H9 (cell line): ENCODE data around the gene ETFBKMT. TPM values are rescaled to one million over a fixed set of nuclear protein-coding genes. Genes with fewer than 3 reads are reported as not detected.

Source experiments
- DNase-seq: peaks from one replicate; pipeline ENCODE4 v3.0.0-alpha.2; 2017
- H2AFZ ChIP-seq: one replicate; pipeline ENCODE4 v1.6.1; 2013; ENCODE audit warnings: mild to moderate bottlenecking, low read length, control low read depth, moderate library complexity
- H2AK5ac ChIP-seq: 2 replicates; pipeline ENCODE4 v1.6.1; 2013; ENCODE audit warnings: low read length, control low read depth, mixed read lengths; ENCODE audit not compliant: insufficient read length
- H2BK120ac ChIP-seq: one replicate; pipeline ENCODE4 v1.6.1; 2013; ENCODE audit warnings: low read depth, mild to moderate bottlenecking, low read length, control low read depth, inconsistent platforms; ENCODE audit not compliant: poor library complexity, severe bottlenecking
- H2BK12ac ChIP-seq: 2 replicates; pipeline ENCODE4 v1.6.1; 2013; ENCODE audit warnings: low read length, control low read depth, mixed read lengths, low read depth; ENCODE audit not compliant: insufficient read length
- H2BK15ac ChIP-seq: 2 replicates; pipeline ENCODE4 v1.6.1; 2013; ENCODE audit warnings: low read depth, low read length, control low read depth
- H2BK20ac ChIP-seq: one replicate; pipeline ENCODE4 v1.6.1; 2013; ENCODE audit warnings: low read depth, mild to moderate bottlenecking, low read length, control low read depth, inconsistent platforms; ENCODE audit not compliant: poor library complexity, severe bottlenecking
- H2BK5ac ChIP-seq: 2 replicates; pipeline ENCODE4 v1.6.1; 2013; ENCODE audit warnings: low read length, control low read depth, mixed read lengths; ENCODE audit not compliant: insufficient read length
- H3K14ac ChIP-seq: 2 replicates; pipeline ENCODE4 v1.6.1; 2013; ENCODE audit warnings: low read length, control low read depth; ENCODE audit not compliant: insufficient read depth
- H3K18ac ChIP-seq: 2 replicates; pipeline ENCODE4 v1.6.1; 2013; ENCODE audit warnings: low read depth, mild to moderate bottlenecking, mixed read lengths, low read length, control low read depth; ENCODE audit not compliant: insufficient read length
- H3K23ac ChIP-seq: 2 replicates; pipeline ENCODE4 v1.6.1; 2013; ENCODE audit warnings: low read length, control low read depth, mixed read lengths, low read depth; ENCODE audit not compliant: insufficient read length
- H3K23me2 ChIP-seq: 2 replicates; pipeline ENCODE4 v1.6.1; 2013; ENCODE audit warnings: low read depth, mild to moderate bottlenecking, mixed read lengths, low read length, control low read depth; ENCODE audit not compliant: insufficient read length, poor library complexity, severe bottlenecking
- H3K27ac ChIP-seq: 2 replicates; pipeline ENCODE4 v1.5.1; 2013; ENCODE audit warnings: low read length, control low read depth, mixed read lengths, low read depth; ENCODE audit not compliant: insufficient read length
- H3K27me3 ChIP-seq: 2 replicates; pipeline ENCODE4 v1.6.1; 2013; ENCODE audit warnings: low read length, control low read depth, inconsistent platforms; ENCODE audit not compliant: insufficient read depth
- H3K4ac ChIP-seq: 2 replicates; pipeline ENCODE4 v1.6.1; 2013; ENCODE audit warnings: low read depth, mild to moderate bottlenecking, control low read depth, inconsistent platforms, low read length, moderate library complexity
- H3K4me1 ChIP-seq: 2 replicates; pipeline ENCODE4 v1.6.1; 2013; ENCODE audit warnings: low read length, control low read depth, inconsistent platforms; ENCODE audit not compliant: insufficient read depth
- H3K4me2 ChIP-seq: 2 replicates; pipeline ENCODE4 v1.6.1; 2013; ENCODE audit warnings: low read length, control low read depth, mixed read lengths; ENCODE audit not compliant: insufficient read length, insufficient read depth
- H3K56ac ChIP-seq: 2 replicates; pipeline ENCODE4 v1.6.1; 2013; ENCODE audit warnings: low read depth, mild to moderate bottlenecking, mixed read lengths, low read length, control low read depth; ENCODE audit not compliant: insufficient read length
- H3K79me1 ChIP-seq: 2 replicates; pipeline ENCODE4 v1.6.1; 2013; ENCODE audit warnings: low read depth, mild to moderate bottlenecking, moderate library complexity, low read length, control low read depth, inconsistent platforms; ENCODE audit not compliant: insufficient read depth, poor library complexity, severe bottlenecking
- H3K79me2 ChIP-seq: 2 replicates; pipeline ENCODE4 v1.6.1; 2013; ENCODE audit warnings: low read length, control low read depth, inconsistent platforms; ENCODE audit not compliant: insufficient read depth
- H3K9ac ChIP-seq: 2 replicates; pipeline ENCODE4 v1.6.1; 2013; ENCODE audit warnings: low read length, control low read depth, mixed read lengths; ENCODE audit not compliant: insufficient read length; ENCODE audit errors: extremely low read depth
- H3K9me3 ChIP-seq: one replicate; pipeline ENCODE4 v1.6.1; 2013; ENCODE audit warnings: low read depth, low read length, inconsistent platforms; ENCODE audit not compliant: control insufficient read depth
- H3T11ph ChIP-seq: one replicate; pipeline ENCODE4 v1.6.1; 2013; ENCODE audit warnings: mild to moderate bottlenecking, low read length, control low read depth, inconsistent platforms
- H4K20me1 ChIP-seq: one replicate; pipeline ENCODE4 v1.6.1; 2013; ENCODE audit not compliant: control insufficient read depth, insufficient read length, insufficient read depth
- H4K5ac ChIP-seq: 2 replicates; pipeline ENCODE4 v1.6.1; 2013; ENCODE audit warnings: low read depth, mild to moderate bottlenecking, mixed read lengths, low read length, control low read depth; ENCODE audit not compliant: insufficient read length
- H4K8ac ChIP-seq: replicated peaks from 2 replicates; pipeline ENCODE4 v1.6.1; 2013; ENCODE audit warnings: low read length, control low read depth, mixed read lengths, low read depth; ENCODE audit not compliant: insufficient read length
- H4K91ac ChIP-seq: 2 replicates; pipeline ENCODE4 v1.6.1; 2013; ENCODE audit warnings: low read depth, mild to moderate bottlenecking, moderate library complexity, mixed read lengths, low read length, control low read depth; ENCODE audit not compliant: insufficient read length
- H3K27ac Mint-ChIP-seq, 3 experiments: 2 replicates in 2 of 3; 3 replicates in 1 of 3; pipeline ENCODE4 v1.8.0; 2020 to 2021; ENCODE audit warnings: mixed read lengths in 3 of 3, mild to moderate bottlenecking in 1 of 3, moderate library complexity in 1 of 3
- H3K27me3 Mint-ChIP-seq: 2 replicates; pipeline ENCODE4 v1.8.0; 2021; ENCODE audit warnings: low read depth, mild to moderate bottlenecking, moderate library complexity, mixed read lengths
- H3K36me3 Mint-ChIP-seq, 3 experiments: 2 replicates in 2 of 3; 3 replicates in 1 of 3; pipeline ENCODE4 v1.8.0; 2020 to 2021; ENCODE audit warnings: low read depth in 3 of 3, mixed read lengths in 3 of 3; ENCODE audit not compliant: insufficient read depth in 1 of 3
- H3K4me1 Mint-ChIP-seq, 2 experiments: 2 replicates each; pipeline ENCODE4 v1.8.0; 2020; ENCODE audit warnings: mixed read lengths in 2 of 2
- H3K4me3 Mint-ChIP-seq, 2 experiments: 2 replicates in 1 of 2; 3 replicates in 1 of 2; pipeline ENCODE4 v1.8.0; 2020 to 2021; ENCODE audit warnings: mild to moderate bottlenecking in 2 of 2, mixed read lengths in 2 of 2, moderate library complexity in 1 of 2
- H3K9me3 Mint-ChIP-seq, 2 experiments: 2 replicates in 1 of 2; 3 replicates in 1 of 2; pipeline ENCODE4 v1.8.0; 2020; ENCODE audit warnings: mild to moderate bottlenecking in 2 of 2, mixed read lengths in 2 of 2, moderate library complexity in 1 of 2
- WGBS: extraction: QIAGEN DNeasy Blood & Tissue Kit; methylation state at CpG from one replicate; pipeline ENCODE4 v1.1.7; 2013; ENCODE audit warnings: missing lambda C conversion rate, low lambda C conversion rate, mixed read lengths; ENCODE audit not compliant: insufficient read length; ENCODE audit errors: extremely low coverage; 5-methylcytosine and 5-hydroxymethylcytosine counted together
- total RNA-seq: library from RNA; stranded (reverse); gene quantifications from 2 replicates; pipeline ENCODE4 v1.2.1, GENCODE V29; 2021
- TF ChIP-seq, protein P1 (sequence below): fragments of 200-600 bp; sonication (generic); conservative IDR thresholded peaks from 3 replicates; pipeline ENCODE4 v1.8.0; 2021; ENCODE audit warnings: antibody characterized with exemption, mild to moderate bottlenecking

The ETFBKMT gene
- total RNA-seq, 1 experiment from 2014 or later: 0.81 TPM

DNA sequence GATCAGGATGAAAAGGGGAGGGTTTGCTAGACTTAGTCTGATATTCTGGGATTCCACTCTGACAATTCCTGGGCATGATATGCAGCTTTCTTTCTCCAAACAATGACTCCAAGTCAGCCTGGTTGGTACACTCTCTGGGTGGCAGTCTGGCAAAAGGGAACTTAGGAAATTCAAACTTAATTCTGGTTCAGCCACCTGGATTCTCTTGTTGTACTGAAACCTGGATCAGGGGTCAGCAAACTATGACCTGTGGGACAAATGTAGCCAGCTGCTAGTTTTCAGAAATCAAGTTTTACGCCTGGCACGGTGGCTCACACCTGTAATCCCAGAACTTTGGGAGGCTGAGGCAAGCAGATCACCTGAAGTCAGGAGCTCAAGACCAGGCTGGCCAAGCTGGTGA lies 63.1 kb downstream of the ETFBKMT start:
- H3K4me3 Mint-ChIP-seq: no peak overlapping the region
- Histone ChIP-seq H2BK12ac (no peak overlapping the region), H3K27ac (no peak overlapping the region)

More for the DNA sequence above, 63.1 kb downstream of the ETFBKMT start:
- peaks cover 10 to 16% (median 11%) of the 10 kb centered on the region in 3 experiments for H3K36me3 Mint-ChIP-seq
- no peak overlapping the region for H4K8ac ChIP-seq
- H3K9ac ChIP-seq: no peak overlapping the region
- no peaks in the 10 kb centered on the region for H3K79me1 ChIP-seq
- no peak overlapping the region for H3K4me2 ChIP-seq
- H2BK120ac ChIP-seq: no peak overlapping the region
- H3K27me3 ChIP-seq: no peaks in the 10 kb centered on the region
- no peak overlapping the region for H3K56ac ChIP-seq
- no peak overlapping the region for H2BK20ac ChIP-seq
- H2BK5ac ChIP-seq: no peak overlapping the region
- no peaks in the 10 kb centered on the region for H4K20me1 ChIP-seq
- H3K9me3 Mint-ChIP-seq: peaks cover 0 to 5% of the 10 kb centered on the region in 2 experiments; a peak in 1 of 5 replicates
- no peak overlapping the region for H2BK15ac ChIP-seq
- H4K5ac ChIP-seq: no peak overlapping the region
- no peak overlapping the region for H4K91ac ChIP-seq
- H3K4me1 ChIP-seq: peaks cover 3% of the 10 kb centered on the region; the same call in 1 of the 2 replicates
- DNase-seq: no peak
- TF ChIP-seq, protein P1, sequence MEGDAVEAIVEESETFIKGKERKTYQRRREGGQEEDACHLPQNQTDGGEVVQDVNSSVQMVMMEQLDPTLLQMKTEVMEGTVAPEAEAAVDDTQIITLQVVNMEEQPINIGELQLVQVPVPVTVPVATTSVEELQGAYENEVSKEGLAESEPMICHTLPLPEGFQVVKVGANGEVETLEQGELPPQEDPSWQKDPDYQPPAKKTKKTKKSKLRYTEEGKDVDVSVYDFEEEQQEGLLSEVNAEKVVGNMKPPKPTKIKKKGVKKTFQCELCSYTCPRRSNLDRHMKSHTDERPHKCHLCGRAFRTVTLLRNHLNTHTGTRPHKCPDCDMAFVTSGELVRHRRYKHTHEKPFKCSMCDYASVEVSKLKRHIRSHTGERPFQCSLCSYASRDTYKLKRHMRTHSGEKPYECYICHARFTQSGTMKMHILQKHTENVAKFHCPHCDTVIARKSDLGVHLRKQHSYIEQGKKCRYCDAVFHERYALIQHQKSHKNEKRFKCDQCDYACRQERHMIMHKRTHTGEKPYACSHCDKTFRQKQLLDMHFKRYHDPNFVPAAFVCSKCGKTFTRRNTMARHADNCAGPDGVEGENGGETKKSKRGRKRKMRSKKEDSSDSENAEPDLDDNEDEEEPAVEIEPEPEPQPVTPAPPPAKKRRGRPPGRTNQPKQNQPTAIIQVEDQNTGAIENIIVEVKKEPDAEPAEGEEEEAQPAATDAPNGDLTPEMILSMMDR: no peak
- H3K9me3 ChIP-seq: no peaks in the 10 kb centered on the region
- no peak overlapping the region for H2AFZ ChIP-seq
- no peaks in the 10 kb centered on the region for H3K23me2 ChIP-seq
- H3K4ac ChIP-seq: no peak overlapping the region
- H3K23ac ChIP-seq: no peak overlapping the region
- no peak overlapping the region for H2AK5ac ChIP-seq
- no peak overlapping the region for H3K18ac ChIP-seq
- WGBS: no CpG with 5 or more reads among the region's 2 CpGs
- H3K79me2 ChIP-seq: no peaks in the 10 kb centered on the region
- H3K27ac Mint-ChIP-seq: no peak overlapping the region; a peak in 1 of 7 replicates
- no peak overlapping the region for H3K14ac ChIP-seq
- H3K27me3 Mint-ChIP-seq: no peaks in the 10 kb centered on the region
- no peak overlapping the region for H3T11ph ChIP-seq
- peaks cover 26 to 31% of the 10 kb centered on the region in 2 experiments for H3K4me1 Mint-ChIP-seq

Other genes starting within 250 kb of the ETFBKMT start
- 13.4 and 14.2 TPM in 2 replicates for gene DENND5B, start 68.6 kb upstream of the ETFBKMT start, total RNA-seq
- 9.6 and 10.8 TPM in 2 replicates for gene AMN1, start 69.3 kb downstream of the ETFBKMT start, total RNA-seq